A673 (cell line): Measurements from ENCODE around the gene OR5B12. TPM values are rescaled to one million over a fixed set of nuclear protein-coding genes. Genes with fewer than 3 reads are reported as not detected.
"Not testable (repeated sequence)": the region's sequence is repeated elsewhere in the genome, so short reads cannot be mapped to it uniquely, and the experiment has no call there.

Source experiments
- BruUV-seq: library from RNA; stranded (reverse); fragments of 400-500 nt; replicated peaks from 2 replicates; lab custom pipeline; 2021; lab: Mats Ljungman, UMichigan
- CTCF ChIA-PET: fragments of 300-600 bp; sonication (Branson Sonifier 250); formaldehyde crosslinking; loops from one replicate; lab custom pipeline; 2022; ENCODE audit warnings: antibody characterized with exemption; lab: Charles Lee
- POLR2A ChIA-PET: fragments of 300-600 bp; sonication (Branson Sonifier 250); formaldehyde crosslinking; loops from one replicate; lab custom pipeline; 2022; ENCODE audit warnings: antibody characterized with exemption; ENCODE audit not compliant: low non-redundant PET; lab: Charles Lee
- DNase-seq: peaks from one replicate; pipeline ENCODE4 v3.0.0-alpha.2; 2015; ENCODE audit warnings: low spot score
- H3K27ac ChIP-seq: fragments of 200-600 bp; sonication (generic); 2 replicates; pipeline ENCODE4 v1.5.1; 2016; ENCODE audit warnings: mixed run types, low read depth, mild to moderate bottlenecking, mixed read lengths, antibody characterized with exemption, low read length; ENCODE audit not compliant: poor library complexity, severe bottlenecking
- H3K27me3 ChIP-seq: fragments of 200-600 bp; sonication (generic); replicated peaks from 2 replicates; pipeline ENCODE4 v1.6.1; 2017; ENCODE audit warnings: mixed run types, low read depth, mild to moderate bottlenecking, mixed read lengths, antibody characterized with exemption, low read length; ENCODE audit not compliant: insufficient read depth, poor library complexity
- H3K36me3 ChIP-seq: fragments of 200-600 bp; sonication (generic); 2 replicates; pipeline ENCODE4 v1.6.1; 2016; ENCODE audit warnings: mixed run types, mild to moderate bottlenecking, mixed read lengths, antibody characterized with exemption, low read length; ENCODE audit not compliant: insufficient read depth, poor library complexity, severe bottlenecking
- H3K4me1 ChIP-seq: fragments of 200-600 bp; sonication (generic); 2 replicates; pipeline ENCODE4 v1.6.1; 2017; ENCODE audit warnings: mixed run types, mild to moderate bottlenecking, mixed read lengths, antibody characterized with exemption, low read length; ENCODE audit not compliant: insufficient read depth, poor library complexity, severe bottlenecking
- H3K4me3 ChIP-seq: fragments of 200-600 bp; sonication (generic); 2 replicates; pipeline ENCODE4 v1.5.1; 2016; ENCODE audit warnings: low read depth, mixed run types, mild to moderate bottlenecking, mixed read lengths, low read length; ENCODE audit not compliant: poor library complexity, severe bottlenecking
- H3K9me3 ChIP-seq: fragments of 200-600 bp; sonication (generic); 2 replicates; pipeline ENCODE4 v1.6.1; 2016; ENCODE audit warnings: mixed run types, low read depth, mild to moderate bottlenecking, mixed read lengths, antibody characterized with exemption, low read length; ENCODE audit not compliant: poor library complexity, severe bottlenecking
- EZH2 ChIP-seq: fragments of 200-600 bp; sonication (generic); IDR thresholded peaks from 2 replicates; pipeline ENCODE4 v1.6.1; 2017; ENCODE audit warnings: borderline replicate concordance, low read depth, mild to moderate bottlenecking, mixed read lengths, antibody characterized with exemption, low read length; ENCODE audit not compliant: poor library complexity, severe bottlenecking
- intact Hi-C: fragments of 100-400 bp; cut with micrococcal nuclease; formaldehyde crosslinking; loops from one replicate; pipeline ENCODE4 v1.10.0; 2022; ENCODE audit not compliant: unreplicated experiment
- total RNA-seq: library from RNA; stranded (reverse); gene quantifications from 2 replicates; pipeline ENCODE4 v1.2.3, GENCODE V29; 2021
- TF ChIP-seq, protein P1 (sequence below): fragments of 300-800, 200-600 bp; sonication (generic); conservative IDR thresholded peaks from 2 replicates; pipeline ENCODE4 v1.5.1; 2017; ENCODE audit warnings: low read depth, mild to moderate bottlenecking, antibody characterized with exemption, low read length, moderate library complexity, mixed read lengths

The OR5B12 gene
- total RNA-seq, 1 experiment from 2014 or later: not detected

DNA sequence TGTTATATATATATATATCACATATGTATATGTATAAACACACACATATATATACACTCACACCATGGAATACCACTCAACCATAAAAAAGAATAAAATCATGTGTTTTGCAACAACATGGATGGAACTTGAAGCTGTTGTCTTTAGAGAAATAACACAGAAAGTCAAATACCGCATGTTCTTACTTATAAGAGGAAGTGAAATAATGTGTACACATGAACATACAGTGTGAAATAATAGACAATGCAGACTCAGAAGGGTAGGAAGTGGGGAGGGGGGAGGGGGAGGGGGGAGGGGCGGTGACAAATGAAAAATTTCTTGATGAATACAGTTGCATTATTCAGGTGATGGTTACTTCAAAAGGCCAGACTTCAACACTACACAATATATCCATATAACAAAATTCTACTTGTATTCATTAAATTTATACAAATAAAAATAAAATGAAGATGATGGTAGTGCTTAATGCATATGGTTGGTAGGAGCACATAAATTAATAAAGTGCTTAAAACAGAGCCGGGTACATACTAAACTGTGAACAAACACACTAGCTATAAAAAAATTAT lies 8.3 kb downstream of the OR5B12 start:
- ChIA-PET POLR2A (no interaction called here), CTCF (no interaction called here)
- TF ChIP-seq, protein P1, sequence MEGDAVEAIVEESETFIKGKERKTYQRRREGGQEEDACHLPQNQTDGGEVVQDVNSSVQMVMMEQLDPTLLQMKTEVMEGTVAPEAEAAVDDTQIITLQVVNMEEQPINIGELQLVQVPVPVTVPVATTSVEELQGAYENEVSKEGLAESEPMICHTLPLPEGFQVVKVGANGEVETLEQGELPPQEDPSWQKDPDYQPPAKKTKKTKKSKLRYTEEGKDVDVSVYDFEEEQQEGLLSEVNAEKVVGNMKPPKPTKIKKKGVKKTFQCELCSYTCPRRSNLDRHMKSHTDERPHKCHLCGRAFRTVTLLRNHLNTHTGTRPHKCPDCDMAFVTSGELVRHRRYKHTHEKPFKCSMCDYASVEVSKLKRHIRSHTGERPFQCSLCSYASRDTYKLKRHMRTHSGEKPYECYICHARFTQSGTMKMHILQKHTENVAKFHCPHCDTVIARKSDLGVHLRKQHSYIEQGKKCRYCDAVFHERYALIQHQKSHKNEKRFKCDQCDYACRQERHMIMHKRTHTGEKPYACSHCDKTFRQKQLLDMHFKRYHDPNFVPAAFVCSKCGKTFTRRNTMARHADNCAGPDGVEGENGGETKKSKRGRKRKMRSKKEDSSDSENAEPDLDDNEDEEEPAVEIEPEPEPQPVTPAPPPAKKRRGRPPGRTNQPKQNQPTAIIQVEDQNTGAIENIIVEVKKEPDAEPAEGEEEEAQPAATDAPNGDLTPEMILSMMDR: no peak
- TF ChIP-seq EZH2: no peak
- Histone ChIP-seq H3K4me1 (no peaks in the 10 kb centered on the region), H3K27ac (no peak overlapping the region), H3K4me3 (no peak overlapping the region), H3K36me3 (no peaks in the 10 kb centered on the region), H3K9me3 (no peaks in the 10 kb centered on the region), H3K27me3 (peaks cover 4% of the 10 kb centered on the region)
- BruUV-seq: no TSS peak
- intact Hi-C loops: no loop called here
- no peak for DNase-seq

DNA sequence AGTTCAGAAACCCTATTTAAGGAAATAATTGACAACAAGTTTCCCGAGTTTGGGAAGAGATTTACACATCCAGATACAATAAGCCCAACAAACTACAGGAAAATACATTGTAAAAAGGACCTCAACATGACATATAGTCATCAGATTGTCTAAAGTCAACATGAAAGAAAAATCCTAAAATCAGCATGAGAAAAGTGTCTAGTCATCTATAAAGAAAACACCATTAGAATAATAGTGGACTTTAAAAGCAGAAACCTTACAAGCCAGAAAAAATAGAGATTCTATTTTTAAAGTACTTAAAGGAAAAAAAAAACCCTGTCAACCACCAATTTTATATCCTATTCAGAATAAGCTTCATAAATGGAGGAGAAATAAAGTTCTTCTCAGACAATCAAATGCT lies 12.8 kb downstream of the OR5B12 start:
- no TSS peak for BruUV-seq
- intact Hi-C loops: no loop called here
- H3K36me3 ChIP-seq: no peaks in the 10 kb centered on the region
- peaks cover 4% of the 10 kb centered on the region for H3K27me3 ChIP-seq
- no peaks in the 10 kb centered on the region for H3K9me3 ChIP-seq
- ChIA-PET CTCF (no interaction called here), POLR2A (no interaction called here)
- H3K4me1 ChIP-seq: no peaks in the 10 kb centered on the region
- no peak overlapping the region for H3K27ac ChIP-seq
- no peak for TF ChIP-seq EZH2
- TF ChIP-seq, protein P1: no peak
- no peak overlapping the region for H3K4me3 ChIP-seq
- no peak for DNase-seq

DNA sequence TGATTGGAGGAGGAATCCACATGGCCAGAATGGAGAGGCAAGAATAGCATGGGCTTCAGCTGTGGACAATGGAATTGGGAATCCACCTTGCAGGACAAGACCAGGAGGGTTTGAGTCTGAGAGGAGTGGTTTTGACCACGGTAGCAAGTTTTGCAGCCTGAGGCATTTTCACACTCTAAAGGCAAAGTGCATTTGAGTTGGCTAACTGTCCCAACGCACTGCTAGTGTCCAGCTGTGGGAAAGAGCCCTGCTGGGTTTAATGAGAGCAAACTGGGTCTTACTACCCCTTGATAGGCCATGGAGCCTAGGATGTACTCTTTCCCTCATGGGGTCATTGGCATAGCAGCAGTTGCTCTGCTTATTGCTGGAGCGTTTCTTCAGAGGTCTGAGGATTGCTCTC lies 14.0 kb downstream of the OR5B12 start, which contains the start of gene OR5B2:
OR5B2 (minus strand) TSS at position 101 of the 400 bp plus-strand sequence. CDS start 4,860 bp downstream, outside the sequence.
- Histone ChIP-seq H3K4me3 (no peak within 1 kb of the TSS), H3K27me3 (peaks cover 2% of the 10 kb centered on the region), H3K9me3 (no peaks in the 10 kb centered on the region), H3K36me3 (no peaks in the 10 kb centered on the region), H3K4me1 (no peaks in the 10 kb centered on the region), H3K27ac (no peak within 1 kb of the TSS)
- CTCF ChIA-PET: no interaction called here
- no peak for DNase-seq
- BruUV-seq: no TSS peak
- intact Hi-C loops: no loop called here
- TF ChIP-seq EZH2: no peak
- POLR2A ChIA-PET: no interaction called here

DNA sequence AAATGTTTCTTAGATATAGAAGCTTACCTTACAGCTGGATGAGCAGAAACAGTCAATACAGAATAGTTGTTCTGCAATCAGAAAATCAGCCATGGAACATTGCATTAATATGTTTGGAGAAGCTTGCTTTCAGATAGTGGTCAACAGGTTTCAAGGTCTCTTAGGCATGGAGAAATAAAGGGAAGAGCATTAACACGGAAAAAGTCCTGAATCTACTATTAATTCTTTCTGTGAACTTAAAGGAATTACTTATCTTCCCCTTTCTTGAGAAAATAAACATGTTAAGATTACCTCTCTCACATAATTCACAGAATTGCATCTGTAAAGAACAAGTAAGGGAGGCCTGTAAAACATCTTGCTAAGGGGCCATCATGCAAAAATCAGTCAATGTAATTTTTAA lies 35.3 kb downstream of the OR5B12 start, which contains the start of gene OR5B3:
OR5B3 (minus strand) TSS at position 101 of the 400 bp plus-strand sequence. CDS start 3,465 bp downstream, outside the sequence.
- intact Hi-C loops: no loop called here
- Histone ChIP-seq H3K4me3 (no peak within 1 kb of the TSS), H3K27me3 (peaks cover 4% of the 10 kb centered on the region), H3K9me3 (peaks cover 4% of the 10 kb centered on the region), H3K27ac (no peak within 1 kb of the TSS), H3K4me1 (no peaks in the 10 kb centered on the region), H3K36me3 (no peaks in the 10 kb centered on the region)
- POLR2A ChIA-PET: no interaction called here
- CTCF ChIA-PET: no interaction called here
- BruUV-seq: no TSS peak
- DNase-seq: no peak
- no peak for TF ChIP-seq EZH2
- TF ChIP-seq, protein P1: no peak

DNA sequence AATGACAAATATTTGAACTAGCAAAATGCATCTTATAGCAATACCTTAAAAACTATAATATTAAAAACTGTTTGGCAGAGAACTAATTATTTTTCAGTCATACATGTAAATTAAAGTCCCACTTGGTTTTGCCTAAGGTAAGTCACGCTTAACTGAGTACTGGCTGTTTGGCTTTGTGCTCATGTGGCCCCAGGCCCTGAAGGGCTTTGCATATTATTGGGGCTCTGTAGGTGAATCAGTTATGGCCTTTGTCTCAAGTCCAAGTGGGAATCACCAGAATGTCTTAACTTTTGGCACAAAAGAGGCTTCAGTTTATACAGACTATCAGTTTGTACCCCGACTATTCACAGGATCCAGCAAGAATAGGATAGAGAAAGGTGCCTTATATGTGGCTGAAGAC lies 42.4 kb downstream of the OR5B12 start:
- DNase-seq, H3K4me3 ChIP-seq, H3K27ac ChIP-seq, CTCF ChIA-PET, intact Hi-C loops, H3K27me3 ChIP-seq, BruUV-seq, POLR2A ChIA-PET, H3K36me3 ChIP-seq, H3K9me3 ChIP-seq, H3K4me1 ChIP-seq: not testable (repeated sequence)
